Measurements from ENCODE around the gene FBXW11. TPM values are rescaled to one million over a fixed set of nuclear protein-coding genes. Genes with fewer than 3 reads are reported as not detected.

FBXW11 gene
- 49.6 and 50.0 TPM in 2 replicates for total RNA-seq

GRCh38 chr5:172006321-172007174 lies at the start of gene FBXW11:
FBXW11 (minus strand) TSS chr5:172006638; CDS start chr5:172006502, 136 bp downstream.

Other genes with a start within 250 kb of the FBXW11 start
- not detected in 2 replicates for gene SMIM23, start 220.8 kb downstream of the FBXW11 start, total RNA-seq
- 19.0 and 19.5 TPM in 2 replicates for gene STK10, start 181.6 kb upstream of the FBXW11 start, total RNA-seq
- not detected in 2 replicates for gene EFCAB9, start 187.5 kb upstream of the FBXW11 start, total RNA-seq